Measurements from ENCODE around the gene TMEM59.

The TMEM59 gene

GRCh38 chr1:53979712-53980450, 73.1 kb downstream of the TMEM59 start:
- no peak for DNase-seq
